H1 (cell line): ENCODE data around the gene THADA.

Experiments
- CBX5 ChIP-seq: fragments of 300-800, 300-1000 bp; sonication (generic); IDR thresholded peaks from 2 replicates; pipeline ENCODE4 v1.7.1; 2016; ENCODE audit warnings: antibody characterized with exemption, low read length, low read depth
- EZH2 ChIP-seq: fragments of 200-600 bp; sonication (generic); IDR thresholded peaks from 2 replicates; pipeline ENCODE4 v1.7.1; 2012; ENCODE audit warnings: low read depth, mild to moderate bottlenecking, moderate library complexity, low read length, inconsistent platforms; ENCODE audit not compliant: severe bottlenecking
- POLR2A ChIP-seq, 2 experiments: IDR thresholded peaks; 1 replicate in 1 of 2; 2 replicates in 1 of 2; pipeline ENCODE4 v1.6.1; 2011; ENCODE audit warnings: low read depth in 2 of 2, low read length in 2 of 2, mild to moderate bottlenecking in 2 of 2; ENCODE audit errors: control extremely low read depth in 1 of 2
- YY1 ChIP-seq: IDR thresholded peaks from 2 replicates; pipeline ENCODE4 v1.6.1; 2011; ENCODE audit warnings: low read depth, mild to moderate bottlenecking, low read length
- TF ChIP-seq, protein P1 (sequence below): IDR thresholded peaks from 2 replicates; pipeline ENCODE4 v1.6.1; 2011; ENCODE audit warnings: low read depth, mild to moderate bottlenecking, low read length; ENCODE audit not compliant: insufficient read depth
- TF ChIP-seq, protein P2 (sequence below): fragments of 300-600 bp; sonication (generic); IDR thresholded peaks from 2 replicates; pipeline ENCODE4 v1.7.1; 2012; ENCODE audit warnings: low read length, moderate library complexity, mild to moderate bottlenecking, inconsistent platforms; ENCODE audit not compliant: insufficient replicate concordance
- TF ChIP-seq, protein P3 (sequence below), 3 experiments: IDR thresholded peaks; 1 replicate in 2 of 3; 2 replicates in 1 of 3; pipeline versions ENCODE4 v1.5.1 to v1.6.1; 2011; ENCODE audit warnings: low read length in 3 of 3, mild to moderate bottlenecking in 3 of 3, inconsistent platforms in 2 of 3, low read depth in 1 of 3, moderate library complexity in 1 of 3; ENCODE audit not compliant: insufficient read depth in 1 of 3; ENCODE audit errors: control extremely low read depth in 1 of 3

DNA sequence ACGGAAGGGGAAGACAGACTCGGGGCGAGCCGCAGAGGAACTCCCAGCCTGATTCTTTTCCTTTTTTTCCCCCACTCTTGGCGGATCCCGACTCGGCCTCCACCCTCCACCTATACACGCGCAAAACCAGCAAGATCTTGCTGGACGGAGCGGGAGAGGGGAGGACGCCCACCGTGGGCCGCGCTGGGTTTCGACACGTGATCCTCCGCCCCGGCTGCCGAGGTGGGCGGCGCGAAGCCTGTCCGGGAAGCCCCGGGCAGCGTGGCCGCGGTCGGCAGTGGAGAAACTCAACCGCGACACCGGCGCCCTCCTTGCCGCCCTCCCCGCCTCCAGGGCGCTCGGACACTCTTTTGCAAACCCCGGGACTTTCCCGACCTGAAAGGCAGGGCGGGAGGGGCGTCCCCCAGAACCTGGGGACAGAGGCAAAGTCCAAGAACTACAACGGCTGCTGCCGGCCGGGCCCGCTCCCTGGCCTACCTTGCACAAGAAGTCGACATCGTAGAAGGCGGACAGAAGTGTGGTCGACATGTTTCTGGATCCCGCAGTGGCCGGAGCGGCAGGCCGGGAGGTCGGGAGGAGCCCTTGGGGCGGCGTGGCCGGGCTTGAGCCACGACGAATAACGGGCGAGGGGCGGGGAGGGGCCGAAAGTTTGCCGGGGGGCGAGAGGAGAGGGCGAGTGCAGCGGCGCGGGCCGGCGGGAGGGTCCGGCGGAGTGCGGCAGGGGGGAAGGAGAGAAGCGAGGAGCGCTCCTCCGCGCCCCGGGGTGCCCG is 369.9 kb downstream of the THADA start:
- TF ChIP-seq, protein P1, sequence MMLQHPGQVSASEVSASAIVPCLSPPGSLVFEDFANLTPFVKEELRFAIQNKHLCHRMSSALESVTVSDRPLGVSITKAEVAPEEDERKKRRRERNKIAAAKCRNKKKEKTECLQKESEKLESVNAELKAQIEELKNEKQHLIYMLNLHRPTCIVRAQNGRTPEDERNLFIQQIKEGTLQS = 0 out of 2 replicates have a peak, but pooled peaks have one; percentile 4
- TF ChIP-seq CBX5 = no peak
- TF ChIP-seq, protein P2, sequence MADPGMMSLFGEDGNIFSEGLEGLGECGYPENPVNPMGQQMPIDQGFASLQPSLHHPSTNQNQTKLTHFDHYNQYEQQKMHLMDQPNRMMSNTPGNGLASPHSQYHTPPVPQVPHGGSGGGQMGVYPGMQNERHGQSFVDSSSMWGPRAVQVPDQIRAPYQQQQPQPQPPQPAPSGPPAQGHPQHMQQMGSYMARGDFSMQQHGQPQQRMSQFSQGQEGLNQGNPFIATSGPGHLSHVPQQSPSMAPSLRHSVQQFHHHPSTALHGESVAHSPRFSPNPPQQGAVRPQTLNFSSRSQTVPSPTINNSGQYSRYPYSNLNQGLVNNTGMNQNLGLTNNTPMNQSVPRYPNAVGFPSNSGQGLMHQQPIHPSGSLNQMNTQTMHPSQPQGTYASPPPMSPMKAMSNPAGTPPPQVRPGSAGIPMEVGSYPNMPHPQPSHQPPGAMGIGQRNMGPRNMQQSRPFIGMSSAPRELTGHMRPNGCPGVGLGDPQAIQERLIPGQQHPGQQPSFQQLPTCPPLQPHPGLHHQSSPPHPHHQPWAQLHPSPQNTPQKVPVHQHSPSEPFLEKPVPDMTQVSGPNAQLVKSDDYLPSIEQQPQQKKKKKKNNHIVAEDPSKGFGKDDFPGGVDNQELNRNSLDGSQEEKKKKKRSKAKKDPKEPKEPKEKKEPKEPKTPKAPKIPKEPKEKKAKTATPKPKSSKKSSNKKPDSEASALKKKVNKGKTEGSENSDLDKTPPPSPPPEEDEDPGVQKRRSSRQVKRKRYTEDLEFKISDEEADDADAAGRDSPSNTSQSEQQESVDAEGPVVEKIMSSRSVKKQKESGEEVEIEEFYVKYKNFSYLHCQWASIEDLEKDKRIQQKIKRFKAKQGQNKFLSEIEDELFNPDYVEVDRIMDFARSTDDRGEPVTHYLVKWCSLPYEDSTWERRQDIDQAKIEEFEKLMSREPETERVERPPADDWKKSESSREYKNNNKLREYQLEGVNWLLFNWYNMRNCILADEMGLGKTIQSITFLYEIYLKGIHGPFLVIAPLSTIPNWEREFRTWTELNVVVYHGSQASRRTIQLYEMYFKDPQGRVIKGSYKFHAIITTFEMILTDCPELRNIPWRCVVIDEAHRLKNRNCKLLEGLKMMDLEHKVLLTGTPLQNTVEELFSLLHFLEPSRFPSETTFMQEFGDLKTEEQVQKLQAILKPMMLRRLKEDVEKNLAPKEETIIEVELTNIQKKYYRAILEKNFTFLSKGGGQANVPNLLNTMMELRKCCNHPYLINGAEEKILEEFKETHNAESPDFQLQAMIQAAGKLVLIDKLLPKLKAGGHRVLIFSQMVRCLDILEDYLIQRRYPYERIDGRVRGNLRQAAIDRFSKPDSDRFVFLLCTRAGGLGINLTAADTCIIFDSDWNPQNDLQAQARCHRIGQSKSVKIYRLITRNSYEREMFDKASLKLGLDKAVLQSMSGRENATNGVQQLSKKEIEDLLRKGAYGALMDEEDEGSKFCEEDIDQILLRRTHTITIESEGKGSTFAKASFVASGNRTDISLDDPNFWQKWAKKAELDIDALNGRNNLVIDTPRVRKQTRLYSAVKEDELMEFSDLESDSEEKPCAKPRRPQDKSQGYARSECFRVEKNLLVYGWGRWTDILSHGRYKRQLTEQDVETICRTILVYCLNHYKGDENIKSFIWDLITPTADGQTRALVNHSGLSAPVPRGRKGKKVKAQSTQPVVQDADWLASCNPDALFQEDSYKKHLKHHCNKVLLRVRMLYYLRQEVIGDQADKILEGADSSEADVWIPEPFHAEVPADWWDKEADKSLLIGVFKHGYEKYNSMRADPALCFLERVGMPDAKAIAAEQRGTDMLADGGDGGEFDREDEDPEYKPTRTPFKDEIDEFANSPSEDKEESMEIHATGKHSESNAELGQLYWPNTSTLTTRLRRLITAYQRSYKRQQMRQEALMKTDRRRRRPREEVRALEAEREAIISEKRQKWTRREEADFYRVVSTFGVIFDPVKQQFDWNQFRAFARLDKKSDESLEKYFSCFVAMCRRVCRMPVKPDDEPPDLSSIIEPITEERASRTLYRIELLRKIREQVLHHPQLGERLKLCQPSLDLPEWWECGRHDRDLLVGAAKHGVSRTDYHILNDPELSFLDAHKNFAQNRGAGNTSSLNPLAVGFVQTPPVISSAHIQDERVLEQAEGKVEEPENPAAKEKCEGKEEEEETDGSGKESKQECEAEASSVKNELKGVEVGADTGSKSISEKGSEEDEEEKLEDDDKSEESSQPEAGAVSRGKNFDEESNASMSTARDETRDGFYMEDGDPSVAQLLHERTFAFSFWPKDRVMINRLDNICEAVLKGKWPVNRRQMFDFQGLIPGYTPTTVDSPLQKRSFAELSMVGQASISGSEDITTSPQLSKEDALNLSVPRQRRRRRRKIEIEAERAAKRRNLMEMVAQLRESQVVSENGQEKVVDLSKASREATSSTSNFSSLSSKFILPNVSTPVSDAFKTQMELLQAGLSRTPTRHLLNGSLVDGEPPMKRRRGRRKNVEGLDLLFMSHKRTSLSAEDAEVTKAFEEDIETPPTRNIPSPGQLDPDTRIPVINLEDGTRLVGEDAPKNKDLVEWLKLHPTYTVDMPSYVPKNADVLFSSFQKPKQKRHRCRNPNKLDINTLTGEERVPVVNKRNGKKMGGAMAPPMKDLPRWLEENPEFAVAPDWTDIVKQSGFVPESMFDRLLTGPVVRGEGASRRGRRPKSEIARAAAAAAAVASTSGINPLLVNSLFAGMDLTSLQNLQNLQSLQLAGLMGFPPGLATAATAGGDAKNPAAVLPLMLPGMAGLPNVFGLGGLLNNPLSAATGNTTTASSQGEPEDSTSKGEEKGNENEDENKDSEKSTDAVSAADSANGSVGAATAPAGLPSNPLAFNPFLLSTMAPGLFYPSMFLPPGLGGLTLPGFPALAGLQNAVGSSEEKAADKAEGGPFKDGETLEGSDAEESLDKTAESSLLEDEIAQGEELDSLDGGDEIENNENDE = no peak
- TF ChIP-seq, protein P3, sequence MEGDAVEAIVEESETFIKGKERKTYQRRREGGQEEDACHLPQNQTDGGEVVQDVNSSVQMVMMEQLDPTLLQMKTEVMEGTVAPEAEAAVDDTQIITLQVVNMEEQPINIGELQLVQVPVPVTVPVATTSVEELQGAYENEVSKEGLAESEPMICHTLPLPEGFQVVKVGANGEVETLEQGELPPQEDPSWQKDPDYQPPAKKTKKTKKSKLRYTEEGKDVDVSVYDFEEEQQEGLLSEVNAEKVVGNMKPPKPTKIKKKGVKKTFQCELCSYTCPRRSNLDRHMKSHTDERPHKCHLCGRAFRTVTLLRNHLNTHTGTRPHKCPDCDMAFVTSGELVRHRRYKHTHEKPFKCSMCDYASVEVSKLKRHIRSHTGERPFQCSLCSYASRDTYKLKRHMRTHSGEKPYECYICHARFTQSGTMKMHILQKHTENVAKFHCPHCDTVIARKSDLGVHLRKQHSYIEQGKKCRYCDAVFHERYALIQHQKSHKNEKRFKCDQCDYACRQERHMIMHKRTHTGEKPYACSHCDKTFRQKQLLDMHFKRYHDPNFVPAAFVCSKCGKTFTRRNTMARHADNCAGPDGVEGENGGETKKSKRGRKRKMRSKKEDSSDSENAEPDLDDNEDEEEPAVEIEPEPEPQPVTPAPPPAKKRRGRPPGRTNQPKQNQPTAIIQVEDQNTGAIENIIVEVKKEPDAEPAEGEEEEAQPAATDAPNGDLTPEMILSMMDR (IDR thresholded peaks at IDR 0.05; ENCODE audit: control extremely low read depth in 1 of 3, insufficient read depth in 1 of 3, low read depth in 1 of 3, low read length in 3 of 3) = no peak
- TF ChIP-seq POLR2A (IDR thresholded peaks at IDR 0.05; ENCODE audit: control extremely low read depth in 1 of 2, low read depth in 2 of 2, low read length in 2 of 2) = no peak
- no peak for TF ChIP-seq YY1
- TF ChIP-seq EZH2 = no peak
